HG03060 (cell line): ENCODE results near the gene WDFY3.

Experiments
- ATAC-seq: cut with Tn5 transposase; IDR thresholded peaks from one replicate; pipeline ENCODE4 v1.9.1; 2021; ENCODE audit warnings: low read depth, moderate number of reproducible peaks; ENCODE audit not compliant: unreplicated experiment

The WDFY3 gene

GRCh38 chr4:84915396-84915780 is 51.1 kb downstream of the WDFY3 start:
- ATAC-seq: no peak

GRCh38 chr4:84914686-84915395 is 51.6 kb downstream of the WDFY3 start:
- ATAC-seq: no peak

GRCh38 chr4:84913176-84913575 is 53.3 kb downstream of the WDFY3 start:
- ATAC-seq: no peak

- ATAC-seq: no peak
These were observed 53.7 kb downstream of the WDFY3 start for GRCh38 chr4:84912741-84913140.

GRCh38 chr4:84908876-84909275 is 57.6 kb downstream of the WDFY3 start:
- no peak for ATAC-seq

GRCh38 chr4:84907145-84907544 is 59.3 kb downstream of the WDFY3 start:
- ATAC-seq: no peak

- no peak for ATAC-seq
These were observed 60.8 kb downstream of the WDFY3 start for GRCh38 chr4:84905646-84906045.

GRCh38 chr4:84901740-84902281 is 64.7 kb downstream of the WDFY3 start:
- no peak for ATAC-seq

- no peak for ATAC-seq
These were observed 65.3 kb downstream of the WDFY3 start for GRCh38 chr4:84901173-84901572.

GRCh38 chr4:84899616-84900015 is 66.9 kb downstream of the WDFY3 start:
- ATAC-seq: no peak

GRCh38 chr4:84897516-84897915 is 69.0 kb downstream of the WDFY3 start:
- ATAC-seq: no peak

GRCh38 chr4:84895283-84895682 is 71.2 kb downstream of the WDFY3 start:
- ATAC-seq: no peak

- no peak for ATAC-seq
These were observed 71.9 kb downstream of the WDFY3 start for GRCh38 chr4:84894621-84895020.

- no peak for ATAC-seq
These were observed 73.5 kb downstream of the WDFY3 start for GRCh38 chr4:84892950-84893349.

GRCh38 chr4:84887824-84888223 is 78.7 kb downstream of the WDFY3 start:
- ATAC-seq: no peak

GRCh38 chr4:84879651-84880200 is 86.8 kb downstream of the WDFY3 start:
- no peak for ATAC-seq

GRCh38 chr4:84878546-84878945 is 87.9 kb downstream of the WDFY3 start:
- ATAC-seq: no peak

GRCh38 chr4:84878090-84878489 is 88.4 kb downstream of the WDFY3 start:
- no peak for ATAC-seq

- ATAC-seq: no peak
These were observed 89.2 kb downstream of the WDFY3 start for GRCh38 chr4:84877051-84877833.

GRCh38 chr4:84875636-84876371 is 90.7 kb downstream of the WDFY3 start:
- ATAC-seq: no peak

- no peak for ATAC-seq
These were observed 91.9 kb downstream of the WDFY3 start for GRCh38 chr4:84874619-84875018.
